NCI-H2107 treated with DMSO at 0.1 percent for 48 hours (cell line): Measurements from ENCODE around the gene ZMIZ1.

Experiments used
- DNase-seq: peaks from one replicate; lab custom pipeline; 2025; ENCODE audit not compliant: unreplicated experiment; lab: John Stamatoyannopoulos, UW

Gene ZMIZ1

DNA sequence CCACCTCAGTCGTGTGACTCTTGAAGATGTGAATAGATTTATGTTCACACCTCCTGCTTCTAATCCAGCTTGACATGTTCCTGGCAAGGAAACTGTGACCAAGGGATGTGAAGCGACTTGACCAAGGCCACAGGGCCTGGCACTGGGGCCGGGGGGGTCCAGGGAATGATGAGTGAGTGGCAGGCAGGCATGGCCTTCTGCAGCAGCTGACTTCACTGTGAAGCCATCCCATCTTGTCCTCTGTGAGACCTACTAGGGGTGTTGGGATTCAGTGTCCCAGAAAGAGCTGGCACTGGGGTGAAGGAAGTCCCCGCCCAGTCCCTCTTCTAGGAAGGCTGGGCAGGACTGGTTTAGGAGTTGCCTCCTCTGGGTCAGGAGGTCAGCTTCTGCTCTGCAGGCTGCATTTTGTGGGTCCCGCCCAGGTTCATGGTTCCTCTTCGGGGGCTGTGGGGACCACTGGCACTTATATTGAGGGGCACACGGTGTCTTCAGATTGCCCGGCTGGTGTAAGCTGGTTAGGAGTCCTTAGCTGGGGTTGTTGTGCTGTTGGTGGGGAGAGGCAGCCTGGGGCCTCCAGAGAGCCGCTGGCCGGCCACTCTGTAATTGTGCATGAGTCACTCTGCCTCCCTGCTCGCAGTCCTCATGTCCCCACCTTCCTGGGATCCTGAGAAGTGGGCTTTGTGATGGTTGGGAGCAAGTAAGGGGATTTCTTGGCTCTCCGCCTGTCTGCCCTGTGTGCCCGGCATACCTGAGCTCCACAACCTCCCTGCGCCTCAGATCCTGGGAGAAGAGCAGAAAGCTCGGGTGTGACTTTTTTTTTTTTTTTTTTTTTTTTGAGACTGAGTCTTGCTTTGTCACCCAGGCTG is 11.0 kb downstream of the ZMIZ1 start:
- DNase-seq: no peak

DNA sequence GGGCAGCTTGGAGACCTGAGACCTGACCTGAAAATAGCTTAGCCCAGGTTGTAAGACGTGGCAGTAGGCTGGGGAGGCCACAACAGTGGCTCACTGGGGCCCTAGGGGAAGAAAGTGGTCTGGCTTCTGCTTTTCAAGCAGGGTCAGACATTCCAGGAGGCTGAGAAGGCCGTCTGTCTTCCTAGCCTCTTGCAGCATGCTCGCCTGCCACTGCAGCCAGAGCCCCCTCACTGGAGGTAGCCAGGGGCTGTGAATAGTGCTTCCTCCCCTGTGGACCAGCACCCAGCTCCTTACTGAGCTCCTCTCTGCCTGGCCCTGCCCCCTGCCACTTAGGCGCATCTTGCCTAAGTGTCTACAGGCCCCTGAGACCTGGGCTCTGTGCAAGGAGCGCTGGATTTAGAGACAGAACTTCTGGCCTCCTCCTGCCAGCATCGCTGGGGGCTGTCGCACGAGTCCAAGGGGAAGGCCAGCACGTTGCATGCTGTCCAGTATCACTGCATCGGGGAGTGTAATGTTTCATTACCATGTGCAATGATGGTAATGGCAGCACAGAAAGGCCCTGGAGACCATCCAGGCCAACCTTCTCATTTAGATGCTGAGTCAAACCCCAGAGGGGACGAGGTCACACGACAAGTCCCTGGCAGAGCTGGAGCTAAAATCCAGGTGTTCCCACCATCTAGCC is 12.7 kb downstream of the ZMIZ1 start:
- no peak for DNase-seq

DNA sequence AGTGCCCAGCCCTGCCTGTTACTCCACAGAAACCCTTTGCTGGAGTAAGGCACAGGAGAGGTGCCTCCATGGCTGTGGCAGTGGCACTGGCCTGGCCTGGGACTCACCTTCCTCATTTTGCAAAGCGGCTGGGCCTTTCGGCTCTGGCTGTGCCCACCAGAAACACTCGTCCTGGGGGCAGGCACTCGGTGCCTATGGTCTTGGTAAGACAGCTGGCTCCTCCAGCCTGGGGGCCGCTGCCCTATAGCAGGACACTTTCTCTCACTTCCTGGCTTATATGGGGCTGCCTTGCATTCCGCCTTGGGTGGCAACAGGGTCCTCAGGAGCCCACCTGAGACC is 13.2 kb downstream of the ZMIZ1 start:
- no peak for DNase-seq

DNA sequence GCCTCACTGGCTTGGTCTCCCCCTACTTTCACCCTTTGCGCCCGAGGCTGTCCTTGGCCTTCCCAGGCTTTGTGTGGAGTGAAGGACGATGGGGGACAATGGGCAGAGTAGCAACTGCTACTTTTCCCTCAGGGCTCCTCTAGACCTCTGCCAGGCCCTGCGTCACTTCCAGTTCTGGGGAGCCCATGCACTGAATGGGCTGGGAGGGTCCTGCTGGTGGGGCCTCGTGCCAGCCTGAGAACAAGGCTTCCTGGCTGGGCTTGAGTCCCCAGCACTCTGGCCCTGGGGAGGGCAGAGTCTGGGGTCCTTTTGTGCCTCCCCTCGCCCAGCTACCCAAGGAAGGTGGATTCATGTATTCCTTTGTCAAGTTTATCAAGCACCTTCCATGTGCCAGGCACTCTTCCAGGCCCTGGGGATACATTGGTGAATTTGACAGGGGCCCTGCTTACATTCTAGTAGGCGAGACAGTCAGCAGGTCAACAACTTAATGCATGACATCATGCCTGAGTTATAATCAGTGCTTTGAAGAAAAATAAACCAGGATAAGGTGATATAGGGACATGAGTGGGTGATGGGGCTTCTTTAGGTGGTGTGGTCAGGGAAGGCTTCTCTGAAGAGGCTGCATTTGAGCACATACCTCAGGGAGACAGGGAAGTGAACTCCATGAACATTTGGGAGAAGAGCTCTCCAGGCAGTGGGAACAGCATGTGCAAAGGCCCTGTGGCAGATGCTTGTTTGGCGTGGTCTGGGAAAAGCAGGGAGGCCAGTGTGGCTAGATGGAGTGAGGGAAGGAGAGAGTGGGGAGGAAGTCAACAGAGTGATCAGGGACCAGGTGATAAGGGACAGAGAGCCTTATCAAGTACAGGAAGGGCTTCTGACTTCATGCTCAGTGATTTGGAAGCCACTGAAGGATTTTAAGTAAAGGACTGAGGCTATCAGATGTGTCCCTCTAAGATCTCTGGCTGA is 14.1 kb downstream of the ZMIZ1 start:
- DNase-seq: no peak

DNA sequence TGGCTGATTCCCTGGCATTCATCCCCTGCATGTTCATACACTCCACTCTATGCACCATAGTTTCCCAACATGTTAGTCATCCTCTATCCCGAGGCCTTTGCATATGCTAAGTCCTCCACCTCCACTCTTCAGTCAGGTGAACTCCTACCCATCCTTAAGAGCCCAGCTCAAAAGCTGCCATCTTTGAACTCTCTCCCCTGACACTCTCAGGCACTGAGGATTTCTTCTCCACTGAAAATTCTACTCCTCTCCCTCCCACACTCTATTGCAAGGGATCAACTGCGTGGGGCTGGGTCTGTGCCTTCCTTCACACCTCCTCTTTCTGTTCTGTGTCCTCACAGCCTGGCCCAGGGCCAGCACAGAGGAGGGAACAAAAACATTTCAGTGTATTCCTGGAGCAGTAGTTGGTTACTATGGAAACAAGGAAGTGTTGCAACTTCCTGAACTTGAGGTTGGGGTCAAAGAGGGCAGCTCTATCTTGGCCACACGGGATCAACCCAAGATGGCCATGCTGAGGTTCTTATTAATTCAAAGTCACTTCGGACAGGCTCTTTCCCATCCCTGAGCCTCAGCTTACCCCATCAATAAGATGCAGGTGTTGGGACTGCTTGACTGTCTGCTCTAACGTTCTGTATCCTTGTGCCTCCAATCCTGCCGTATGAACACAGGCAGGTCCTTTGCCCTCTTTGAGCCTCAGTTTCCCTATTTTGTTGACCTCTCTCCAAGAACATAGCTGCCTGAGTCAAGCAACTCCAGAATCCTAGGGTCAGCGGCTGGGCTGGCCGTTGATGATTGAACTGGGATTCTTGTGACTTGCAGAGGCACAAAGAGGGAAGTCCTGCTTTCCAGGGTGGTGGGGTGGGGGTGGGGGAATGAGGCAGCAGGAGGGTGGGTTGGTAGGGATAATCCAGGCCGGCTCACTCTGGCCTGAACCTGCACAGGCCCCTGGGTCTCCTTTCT is 15.5 kb downstream of the ZMIZ1 start:
- no peak for DNase-seq

DNA sequence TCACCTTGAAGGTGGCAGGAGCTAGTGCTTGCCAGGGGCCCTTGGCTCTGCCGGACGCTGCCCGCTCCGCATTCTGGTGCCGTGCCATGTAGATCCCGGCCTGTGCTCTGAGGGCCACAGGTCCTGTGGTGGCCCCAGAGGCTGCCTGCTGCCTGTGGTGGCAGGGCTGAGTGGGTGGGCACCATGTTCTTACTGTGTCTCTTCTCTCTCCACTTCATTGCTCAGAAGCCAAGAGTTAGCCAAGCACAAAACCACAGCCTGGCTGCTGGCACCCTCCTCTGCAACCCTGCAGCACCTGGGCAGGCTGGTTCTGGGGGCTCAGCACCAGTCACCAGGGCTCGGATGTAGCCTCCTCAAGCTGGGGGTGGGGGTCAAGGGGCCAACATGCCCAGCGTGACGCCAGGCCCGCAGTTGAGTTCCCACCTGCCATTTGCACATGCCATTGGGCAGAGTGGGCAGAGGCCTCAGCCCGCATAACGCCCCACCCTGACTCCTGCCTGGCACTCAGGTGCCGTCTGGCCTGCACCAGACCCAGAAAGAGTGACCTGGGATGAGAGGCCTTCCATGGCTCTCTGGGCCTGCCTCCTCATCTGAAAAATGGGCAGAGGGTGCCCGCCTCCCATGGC is 16.3 kb downstream of the ZMIZ1 start:
- DNase-seq: no peak

DNA sequence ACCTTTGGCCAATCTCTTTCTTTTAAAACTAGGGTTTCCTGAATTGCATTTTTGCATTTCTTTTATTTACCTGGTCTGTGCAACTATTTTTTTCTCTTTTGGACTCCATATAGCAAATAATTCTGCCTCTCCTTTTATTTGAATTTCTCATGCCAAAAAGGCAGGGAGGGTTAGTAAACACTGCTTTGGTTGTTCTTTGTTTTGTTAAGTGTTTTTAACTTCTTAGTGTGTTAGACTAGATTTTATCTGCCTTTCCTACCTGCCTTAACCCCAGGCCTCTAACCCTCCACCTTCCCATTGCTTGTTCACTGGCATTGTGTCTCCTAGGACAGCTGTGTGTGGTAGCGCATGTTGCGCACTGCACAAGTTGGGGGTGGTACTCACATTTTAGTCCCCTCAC is 18.1 kb downstream of the ZMIZ1 start:
- DNase-seq: no peak

DNA sequence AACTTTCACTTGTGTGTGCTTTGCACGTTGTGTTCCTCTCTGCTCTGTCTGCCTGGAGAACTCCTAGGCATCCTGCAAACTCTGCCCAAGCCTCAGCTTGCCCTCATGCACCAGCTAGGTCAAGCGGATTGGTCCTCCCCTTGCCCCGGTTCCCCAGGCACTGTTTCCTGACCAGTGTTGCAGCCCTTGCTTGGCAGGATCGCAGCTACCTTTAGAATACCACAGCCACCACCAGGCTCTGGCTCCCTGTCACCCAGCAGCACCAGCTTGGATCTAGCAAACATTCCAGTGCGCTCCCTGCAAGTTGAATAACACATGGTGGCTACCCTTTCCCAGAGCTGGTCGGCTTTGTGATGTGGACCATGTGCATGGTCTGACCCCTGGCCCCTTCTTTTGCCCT is 19.0 kb downstream of the ZMIZ1 start:
- DNase-seq: no peak

DNA sequence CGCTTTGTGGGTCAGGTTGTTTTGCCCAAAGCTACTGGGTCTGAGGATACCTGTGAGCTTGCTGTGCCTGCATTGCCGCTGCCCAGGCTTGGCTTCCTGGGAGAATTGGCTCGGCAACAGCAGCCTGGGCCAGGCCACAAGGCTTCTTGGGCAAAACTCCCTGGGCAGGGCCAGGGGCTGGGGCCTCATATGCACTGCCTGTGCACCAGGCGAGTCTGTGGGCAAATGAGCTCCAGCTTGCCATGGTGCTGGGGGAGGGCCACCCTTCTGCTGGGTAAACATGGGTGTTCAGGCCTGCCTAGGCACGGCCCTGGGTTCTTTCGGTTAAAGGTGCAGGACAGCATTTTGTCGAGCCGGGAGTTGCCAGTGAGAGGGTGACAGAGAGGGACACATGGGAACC is 19.4 kb downstream of the ZMIZ1 start:
- DNase-seq: no peak

DNA sequence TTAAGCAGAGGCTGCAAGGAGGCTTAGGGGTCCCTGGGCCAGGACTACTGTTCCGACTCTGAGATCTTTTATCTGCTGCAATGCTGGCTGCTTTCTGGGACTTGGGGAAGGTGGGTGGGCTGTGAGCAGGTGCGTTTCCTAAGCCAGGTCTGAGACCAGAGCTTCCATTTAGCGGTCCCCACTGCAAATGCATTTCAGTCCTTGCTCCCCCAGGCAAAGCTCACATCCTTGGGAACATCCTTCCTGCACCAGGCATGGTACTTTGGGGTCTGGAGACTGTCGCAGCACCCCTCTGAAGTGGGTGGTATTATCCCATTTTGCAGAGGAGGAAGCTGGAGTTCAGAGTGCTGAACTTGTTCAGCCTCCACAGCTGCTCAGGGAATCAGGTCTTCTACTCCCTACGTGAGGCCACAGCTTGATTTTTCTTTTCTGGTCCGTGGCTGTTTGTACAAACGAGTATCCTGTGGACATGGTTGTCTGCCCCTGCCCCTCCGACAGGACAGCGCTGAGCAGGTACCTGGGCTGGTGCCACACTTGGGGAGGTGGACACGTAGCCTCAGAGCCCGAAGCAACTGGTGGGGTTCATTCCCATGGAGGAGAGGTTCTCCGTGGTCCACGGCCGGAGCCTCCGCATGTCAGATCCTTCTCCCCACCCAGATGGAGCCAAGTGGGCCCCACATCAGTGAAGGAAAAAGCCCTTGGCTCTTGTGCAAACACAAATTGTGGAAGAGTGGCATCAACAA is 20.0 kb downstream of the ZMIZ1 start:
- no peak for DNase-seq

DNA sequence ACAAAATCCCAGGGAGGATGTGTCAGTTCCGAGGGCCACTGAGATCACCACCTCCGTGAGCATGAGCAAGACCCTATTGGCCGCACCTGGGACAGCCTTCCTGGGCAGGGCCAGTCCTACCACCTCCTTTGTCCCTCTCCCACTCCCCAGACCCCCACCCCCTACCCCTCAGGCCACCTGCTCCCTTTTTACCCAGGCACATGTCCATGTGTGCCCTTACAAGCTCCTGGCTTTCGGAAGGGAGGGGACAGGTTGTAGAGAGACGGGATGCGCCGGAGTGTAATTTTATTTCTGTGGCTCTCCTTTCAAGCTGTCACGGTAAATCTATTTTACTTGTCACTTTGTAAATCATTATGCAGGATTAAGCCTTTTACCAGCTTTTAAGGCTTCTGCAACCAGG is 20.9 kb downstream of the ZMIZ1 start:
- no peak for DNase-seq

DNA sequence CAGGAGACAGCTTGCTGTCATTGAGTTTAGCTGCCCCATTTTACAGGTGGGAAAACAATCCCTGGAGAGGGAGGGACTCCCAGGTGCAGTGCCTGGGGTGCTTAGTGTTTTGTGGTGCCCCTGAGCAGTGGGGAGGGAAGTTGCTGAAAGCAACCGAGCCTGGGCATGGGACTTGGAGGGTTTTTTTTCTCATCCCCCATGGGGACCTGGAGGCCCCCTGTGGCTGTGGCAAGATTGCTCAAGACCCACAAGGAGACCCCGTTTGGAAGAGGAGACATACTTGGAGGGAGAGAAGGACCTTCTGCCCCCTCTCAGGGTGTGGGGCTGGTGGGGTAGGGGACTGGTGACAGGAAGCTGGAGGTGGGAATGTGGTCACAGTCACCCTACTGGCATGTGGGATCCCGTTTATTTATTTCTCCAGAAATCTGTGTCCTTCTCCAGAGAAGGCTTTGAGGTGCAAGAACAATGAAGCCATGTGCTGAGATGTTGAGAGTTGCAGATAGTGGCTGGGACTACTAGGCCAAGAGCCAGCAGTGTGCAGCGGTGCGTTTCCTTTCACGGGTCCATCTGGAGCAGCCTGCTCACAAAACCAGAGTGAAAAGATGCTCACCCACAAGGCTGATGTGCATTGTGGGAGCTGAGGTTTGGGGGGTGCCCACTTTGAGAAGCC is 21.5 kb downstream of the ZMIZ1 start:
- no peak for DNase-seq

DNA sequence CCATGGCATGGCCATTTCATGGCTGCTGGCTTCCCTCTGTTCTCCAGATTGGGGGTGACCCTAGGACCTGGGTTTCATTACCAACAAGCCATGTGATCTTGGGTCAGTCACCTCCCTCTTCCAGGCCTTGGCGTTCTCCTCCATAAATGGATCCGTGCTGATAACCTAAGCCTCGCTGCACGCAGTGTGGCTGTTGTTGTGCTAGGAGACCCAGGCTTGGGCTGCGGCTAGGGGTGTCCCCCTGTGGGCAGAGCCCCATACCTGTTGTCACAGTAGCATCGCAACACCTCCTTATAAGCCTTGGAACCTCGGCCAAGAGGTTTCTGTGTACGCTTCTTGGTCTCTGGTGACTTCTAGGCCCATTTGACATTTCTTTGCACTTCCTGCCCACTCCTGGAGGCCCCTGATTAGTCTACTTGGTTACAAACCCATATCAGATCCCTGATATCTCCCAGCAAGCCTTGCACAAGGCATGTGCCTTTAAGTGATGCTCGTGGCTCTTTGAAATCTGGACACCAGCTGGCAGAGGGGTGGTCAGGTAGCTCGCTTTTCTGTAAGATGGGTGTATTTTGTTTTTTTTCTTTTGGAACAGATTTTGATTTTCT is 23.6 kb downstream of the ZMIZ1 start:
- DNase-seq: no peak

DNA sequence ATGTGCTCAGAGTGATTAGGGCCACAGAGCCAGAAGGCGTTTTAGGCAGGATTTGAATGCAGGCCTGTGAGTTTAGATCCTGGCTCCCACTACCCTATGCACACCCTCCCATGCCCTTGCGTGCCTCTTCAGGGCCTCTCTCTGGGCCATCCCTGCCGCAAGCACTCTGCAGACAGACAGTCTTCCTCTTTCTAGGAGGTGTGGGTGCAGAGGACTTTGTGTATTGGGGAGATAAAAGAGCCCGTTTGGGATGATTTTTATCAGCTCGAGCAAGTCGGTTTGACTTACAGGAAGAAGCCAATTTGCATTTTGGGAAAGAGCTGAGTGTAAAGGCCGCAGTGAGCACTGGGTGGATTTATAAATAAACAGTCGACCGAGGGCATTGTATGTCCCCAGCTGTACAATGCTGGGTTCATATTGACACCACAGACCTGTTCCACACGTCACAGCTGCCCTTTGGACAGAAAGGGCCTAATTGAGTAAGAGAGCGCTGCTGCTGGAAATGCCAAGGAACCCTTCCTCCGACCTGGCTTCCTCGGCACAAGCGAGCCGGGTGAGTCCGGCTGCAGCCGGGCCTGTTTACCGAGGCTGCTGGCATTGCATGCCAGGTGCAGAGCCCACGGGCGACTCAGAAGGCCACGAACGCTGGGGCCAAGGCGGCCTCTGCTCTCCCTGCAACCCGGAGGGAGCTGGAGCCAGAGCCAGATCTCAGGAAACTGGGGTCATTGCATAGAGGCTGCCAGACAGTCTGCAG is 25.1 kb downstream of the ZMIZ1 start:
- DNase-seq: no peak

DNA sequence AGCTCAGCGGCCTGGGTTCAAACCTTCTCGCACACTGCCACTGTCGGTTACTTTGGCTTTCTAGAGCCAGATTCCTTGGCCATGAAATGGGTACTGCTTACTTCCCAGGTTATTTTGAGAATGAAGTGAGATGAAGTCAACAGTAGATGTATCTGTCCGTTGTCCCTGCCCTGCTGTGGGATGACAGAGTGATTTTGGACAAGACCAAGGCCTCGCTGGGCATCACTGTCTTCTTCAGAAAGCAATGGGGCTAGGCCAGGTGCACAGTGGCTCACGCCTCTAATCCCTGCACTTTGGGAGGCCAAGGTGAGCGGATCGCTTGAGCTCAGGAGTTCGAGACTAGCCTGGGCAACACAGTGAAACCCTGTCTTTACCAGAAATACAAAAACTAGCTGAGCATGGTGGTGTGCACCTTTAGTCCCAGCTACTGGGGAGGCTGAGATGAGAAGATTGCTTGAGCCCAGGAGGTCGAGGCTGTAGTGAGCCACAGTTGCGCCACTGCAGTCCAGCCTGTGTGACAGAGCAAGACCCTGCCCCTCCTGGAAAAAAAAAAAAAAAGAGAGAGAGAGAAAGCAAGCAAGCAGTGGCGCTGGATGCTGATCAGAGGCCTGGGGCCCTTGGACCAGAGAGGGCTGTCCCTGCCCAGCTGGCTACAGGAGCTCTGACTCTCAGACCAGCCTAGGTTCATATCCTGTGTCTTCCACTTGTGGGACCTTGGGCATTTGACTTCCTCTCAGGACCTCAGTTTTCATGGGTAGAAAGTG is 25.8 kb downstream of the ZMIZ1 start:
- DNase-seq: no peak

DNA sequence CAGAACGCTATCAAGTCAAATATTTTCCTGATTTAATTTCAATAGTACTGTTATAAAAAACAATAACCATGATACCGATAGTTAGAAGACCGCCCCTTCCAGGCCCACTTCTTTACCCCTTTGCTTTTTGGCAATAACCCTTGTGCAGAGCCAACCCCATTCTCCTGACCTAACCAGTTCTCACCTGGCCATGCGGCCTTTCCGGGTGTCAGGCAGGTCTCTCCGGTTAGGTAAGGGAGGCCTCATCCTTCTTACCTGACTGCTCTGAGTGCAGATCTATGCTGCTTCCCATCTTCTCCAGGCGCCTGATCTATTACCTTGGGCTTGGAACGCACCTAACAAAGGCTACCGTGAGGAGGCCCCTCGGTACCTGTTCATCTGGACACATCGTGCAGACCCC is 26.6 kb downstream of the ZMIZ1 start:
- DNase-seq: no peak

DNA sequence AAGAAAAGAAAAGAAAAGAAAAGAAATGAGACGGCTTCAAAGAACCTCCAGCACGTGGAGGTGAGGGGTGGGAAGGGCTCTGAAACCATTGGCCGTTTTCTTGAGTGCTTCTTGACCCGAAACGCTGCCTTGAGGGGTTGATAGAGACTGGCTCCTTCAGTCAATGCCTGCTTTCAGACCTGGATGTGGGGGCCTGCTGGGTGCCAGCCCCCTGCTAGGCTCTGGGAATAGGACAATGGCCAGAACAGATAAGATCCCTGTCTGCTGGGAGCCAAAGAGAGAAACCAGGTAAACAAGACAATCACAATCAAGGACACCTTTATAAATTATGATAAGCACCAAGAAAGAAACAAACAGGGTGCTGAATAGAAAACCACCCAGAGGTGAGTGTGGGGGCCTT is 27.7 kb downstream of the ZMIZ1 start:
- no peak for DNase-seq
